Amniotic stem cell (primary cell): ENCODE results near the gene SGCD.
A peak's percentile ranks its signal among the peaks of the same experiment; 100 is the strongest.

Experiments
- DNase-seq: peaks from one replicate; lab custom pipeline; 2025; lab: John Stamatoyannopoulos, UW

The SGCD gene

DNA sequence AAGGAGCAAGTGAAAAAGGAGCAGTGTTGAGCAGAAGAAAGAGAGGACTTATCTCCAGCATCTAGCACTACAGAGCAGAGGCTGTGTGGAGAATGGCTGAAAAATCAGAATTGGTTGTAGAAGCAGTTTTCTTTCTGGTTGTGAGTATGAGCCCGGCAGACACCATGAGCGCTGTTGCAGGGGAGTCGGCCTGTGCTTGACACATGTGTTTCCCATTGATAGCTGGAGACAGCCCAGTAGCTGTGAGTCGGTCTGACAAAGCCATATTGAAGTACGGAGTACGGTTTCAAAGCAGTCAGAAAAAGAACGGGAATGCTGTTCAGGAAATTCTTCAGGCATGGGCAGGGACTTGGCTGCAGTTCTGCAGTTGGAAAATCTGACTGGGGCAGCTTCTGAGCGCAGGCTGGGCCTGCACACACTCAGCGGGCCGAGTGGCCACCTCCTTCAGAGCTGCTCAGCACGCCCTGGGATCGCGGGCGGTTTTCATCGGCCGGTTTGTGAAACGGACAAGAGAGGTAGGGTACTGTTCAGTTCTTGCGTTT, at the start of gene SGCD:
SGCD (plus strand) TSS at position 447 of the 542 bp plus-strand sequence.
- DNase-seq = peak; percentile 74

DNA sequence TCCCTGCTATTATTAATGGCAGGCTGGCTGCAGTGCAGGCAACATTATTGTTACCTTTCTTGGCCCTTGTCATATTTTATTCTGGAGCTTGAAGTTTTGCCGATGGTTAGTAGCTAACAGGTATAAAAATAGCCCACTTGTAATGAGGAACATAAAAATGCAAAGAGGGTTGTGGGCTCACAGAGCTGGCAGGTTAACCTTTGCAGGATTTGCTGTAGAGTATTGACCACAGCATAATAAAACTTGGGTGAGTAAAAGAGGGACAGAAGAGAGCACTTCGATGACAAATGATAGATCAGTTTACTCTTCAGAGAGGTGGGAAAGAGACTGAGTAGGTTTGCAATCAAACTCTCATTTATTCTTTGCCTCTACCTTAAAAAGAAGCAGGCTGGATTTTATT, 49.7 kb upstream of the SGCD start:
- no peak for DNase-seq

DNA sequence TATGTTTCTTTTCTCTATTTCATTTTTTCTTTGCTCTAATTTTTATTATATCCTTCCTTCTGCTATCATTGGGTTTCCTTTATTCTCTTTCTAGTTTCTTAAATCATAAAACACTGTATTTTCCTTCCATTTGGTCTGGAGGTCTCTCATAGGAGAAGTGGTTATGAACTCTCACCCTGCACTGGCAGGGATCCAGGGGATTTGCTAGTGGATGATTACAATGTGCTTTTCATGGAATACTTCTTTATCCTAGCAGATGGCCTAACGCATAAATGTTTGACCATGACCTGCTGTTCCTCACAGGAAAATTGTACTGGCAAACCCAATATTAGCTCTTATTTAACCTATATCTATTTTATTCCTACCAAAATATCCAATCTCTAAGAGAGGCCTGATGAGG, 31.5 kb upstream of the SGCD start:
- DNase-seq = no peak

DNA sequence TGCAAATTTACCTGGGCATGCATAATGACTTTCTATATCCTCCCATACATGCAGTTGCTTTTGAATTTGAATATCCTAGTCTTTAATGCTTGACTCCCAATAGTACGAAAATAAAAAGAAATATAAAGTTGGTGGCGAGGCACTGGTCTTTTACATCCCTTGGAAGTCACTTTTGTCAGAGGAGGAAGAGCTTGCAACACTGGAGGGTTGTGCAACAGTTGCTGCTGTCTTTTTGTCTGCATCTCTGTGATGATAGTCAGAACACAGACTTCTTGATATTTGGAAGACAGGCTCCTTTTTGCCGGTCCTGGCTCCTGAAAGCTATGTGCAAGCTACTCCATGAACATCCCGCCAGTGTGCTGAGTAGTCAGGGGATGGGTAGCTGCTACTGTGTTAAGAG, 16.8 kb upstream of the SGCD start:
- DNase-seq = no peak

DNA sequence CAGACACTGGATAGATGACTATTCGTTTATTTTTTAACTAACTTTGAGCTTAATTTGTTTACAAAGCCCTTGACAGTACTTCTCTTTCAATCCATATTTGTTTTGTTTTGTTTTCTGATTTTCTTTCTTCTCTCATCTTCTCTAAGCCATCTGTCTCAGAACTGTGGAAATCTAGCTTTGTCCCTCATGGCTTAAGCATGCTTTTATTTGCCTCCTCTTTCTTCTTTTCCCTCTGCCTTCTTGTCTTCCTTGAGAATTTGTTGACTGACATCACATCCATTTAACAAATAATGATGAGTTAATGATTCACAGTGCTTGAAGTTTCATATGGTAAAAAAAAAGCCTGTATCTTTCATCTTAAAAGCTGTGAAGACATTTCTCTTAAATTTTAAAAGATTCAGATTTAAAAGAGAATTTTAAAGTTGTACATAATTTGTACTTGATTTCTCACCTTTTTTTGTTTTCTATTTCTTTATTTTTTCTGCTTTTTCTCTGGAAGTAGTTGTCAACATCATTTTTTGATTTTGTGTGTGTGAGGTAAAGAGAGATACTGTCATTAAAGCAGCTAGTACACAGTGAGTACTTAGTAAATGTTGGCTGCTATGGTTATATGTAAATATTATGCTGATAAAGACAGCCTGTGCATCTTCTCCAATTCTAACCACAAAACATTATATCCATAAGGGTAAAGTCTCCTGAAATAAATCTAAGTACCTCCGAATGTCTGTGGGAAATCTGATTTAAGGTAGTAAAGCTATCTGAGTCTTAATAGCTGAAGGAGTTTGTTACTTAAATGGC, 13.9 kb upstream of the SGCD start:
- DNase-seq = no peak

DNA sequence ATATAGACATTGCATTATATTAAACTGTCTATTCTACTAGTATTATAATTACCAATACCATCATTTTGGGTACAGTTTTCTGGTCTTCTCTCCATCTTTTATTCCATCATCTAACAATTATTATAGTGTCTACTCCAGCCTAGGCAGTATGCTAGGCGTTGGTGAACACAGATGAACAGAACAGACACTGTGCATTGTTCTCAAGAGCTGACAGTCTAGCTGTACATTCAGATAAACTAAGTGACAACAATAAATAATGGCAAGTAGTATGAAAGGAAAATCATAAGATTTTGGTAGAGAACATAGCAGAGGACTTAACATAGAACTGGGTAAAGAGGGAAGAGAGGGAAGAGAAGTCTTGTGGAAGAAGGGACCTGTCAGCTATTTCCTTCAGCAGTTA, 12.5 kb upstream of the SGCD start:
- no peak for DNase-seq

DNA sequence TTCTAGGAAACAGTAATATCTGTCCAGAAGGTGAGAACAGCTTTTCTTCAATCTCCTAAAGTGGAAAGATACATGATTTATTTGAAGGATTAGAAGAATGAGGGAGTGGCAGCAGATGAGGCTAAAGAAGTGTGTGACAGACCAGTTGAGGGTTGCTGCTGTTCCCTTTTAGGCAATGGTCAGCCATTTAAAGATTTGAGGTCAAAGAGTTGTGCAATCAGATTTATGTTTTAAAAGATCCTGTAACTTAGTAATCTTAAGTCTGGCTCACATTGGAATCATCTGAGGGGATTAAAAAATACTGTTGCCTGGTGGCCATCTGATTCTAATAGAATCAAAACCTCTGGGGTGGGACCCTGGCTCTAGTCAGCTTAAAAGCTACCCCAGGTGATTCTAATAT, 4.3 kb upstream of the SGCD start:
- DNase-seq = no peak

DNA sequence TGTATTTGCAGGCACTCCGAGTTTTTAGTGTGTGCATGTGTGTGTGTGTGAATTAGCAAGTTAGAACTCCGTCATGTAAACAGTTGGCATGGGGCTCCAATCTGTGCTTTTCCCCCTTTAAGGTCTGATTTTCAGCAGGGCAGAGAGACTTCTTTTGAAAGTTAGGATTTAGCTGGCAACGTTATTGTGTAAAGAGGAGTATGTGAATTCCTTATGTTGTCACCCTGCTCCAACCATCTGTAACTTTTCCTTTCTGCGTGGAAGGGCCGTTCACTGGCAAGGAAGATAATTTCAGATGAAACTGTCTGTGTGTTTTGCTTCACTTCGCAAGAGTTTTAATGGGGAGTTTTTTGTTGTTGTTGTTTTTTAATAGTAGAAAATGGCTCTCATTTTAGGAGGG, 332 bp downstream of the SGCD start:
- no peak for DNase-seq

DNA sequence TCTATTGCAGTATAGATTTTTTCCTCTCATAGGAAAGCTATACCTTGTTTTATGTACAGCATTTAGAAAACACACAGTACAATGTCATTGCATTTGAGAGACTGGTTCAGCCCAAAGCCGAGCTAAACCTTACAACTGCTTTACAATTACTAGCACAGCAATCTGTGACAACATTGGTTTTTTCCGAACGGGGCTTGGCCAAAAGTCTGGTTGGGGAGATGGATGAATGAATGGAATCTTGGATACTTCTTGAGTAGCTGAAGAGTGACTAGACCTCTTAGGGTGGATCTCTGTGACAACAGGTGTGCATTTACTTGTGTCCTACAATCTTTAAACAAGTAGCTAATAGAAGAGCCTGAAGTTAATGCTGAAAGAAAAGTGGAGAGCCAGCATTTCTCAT, 1.2 kb downstream of the SGCD start:
- no peak for DNase-seq

DNA sequence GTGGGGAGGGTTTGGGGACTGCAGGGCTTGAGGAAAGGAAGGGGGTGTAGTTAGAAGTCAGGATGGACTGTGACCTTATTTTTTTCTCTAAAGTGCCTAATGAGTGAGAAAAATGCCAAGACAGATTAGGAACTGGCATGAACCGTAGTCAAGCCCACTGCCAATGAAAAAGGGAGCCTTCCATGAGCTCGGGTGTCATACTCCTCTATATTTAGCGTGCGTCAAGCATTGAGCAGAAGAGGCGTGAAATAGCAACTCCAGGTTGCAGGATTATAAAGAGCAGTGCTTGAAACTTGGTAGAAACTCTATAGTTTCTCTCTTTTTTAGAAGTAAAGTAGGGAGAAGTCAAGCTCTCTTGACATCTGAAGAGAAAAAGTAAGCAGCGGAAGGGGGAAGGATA, 1.8 kb downstream of the SGCD start:
- no peak for DNase-seq

DNA sequence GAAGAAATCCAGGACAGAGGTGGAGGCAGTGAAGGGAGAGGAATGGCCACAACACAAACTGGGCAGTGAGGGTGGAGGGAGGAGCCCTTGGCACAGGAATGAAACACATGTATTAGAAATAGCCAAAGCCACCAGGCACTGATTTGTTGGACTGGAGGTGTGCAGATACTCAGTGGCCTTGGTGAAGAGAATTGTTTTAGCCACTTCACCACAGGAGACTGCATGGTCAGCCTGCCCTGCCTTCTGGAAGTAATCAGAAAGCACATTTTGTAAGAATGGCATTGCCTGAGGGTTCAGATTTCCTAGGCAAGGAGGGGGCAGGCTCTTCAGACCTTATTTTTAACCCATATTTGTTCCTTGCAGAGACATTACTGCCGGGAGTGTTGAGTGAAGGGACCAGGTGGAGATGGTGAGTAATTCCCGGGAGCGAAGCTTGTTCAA, 2.2 kb downstream of the SGCD start:
- no peak for DNase-seq

DNA sequence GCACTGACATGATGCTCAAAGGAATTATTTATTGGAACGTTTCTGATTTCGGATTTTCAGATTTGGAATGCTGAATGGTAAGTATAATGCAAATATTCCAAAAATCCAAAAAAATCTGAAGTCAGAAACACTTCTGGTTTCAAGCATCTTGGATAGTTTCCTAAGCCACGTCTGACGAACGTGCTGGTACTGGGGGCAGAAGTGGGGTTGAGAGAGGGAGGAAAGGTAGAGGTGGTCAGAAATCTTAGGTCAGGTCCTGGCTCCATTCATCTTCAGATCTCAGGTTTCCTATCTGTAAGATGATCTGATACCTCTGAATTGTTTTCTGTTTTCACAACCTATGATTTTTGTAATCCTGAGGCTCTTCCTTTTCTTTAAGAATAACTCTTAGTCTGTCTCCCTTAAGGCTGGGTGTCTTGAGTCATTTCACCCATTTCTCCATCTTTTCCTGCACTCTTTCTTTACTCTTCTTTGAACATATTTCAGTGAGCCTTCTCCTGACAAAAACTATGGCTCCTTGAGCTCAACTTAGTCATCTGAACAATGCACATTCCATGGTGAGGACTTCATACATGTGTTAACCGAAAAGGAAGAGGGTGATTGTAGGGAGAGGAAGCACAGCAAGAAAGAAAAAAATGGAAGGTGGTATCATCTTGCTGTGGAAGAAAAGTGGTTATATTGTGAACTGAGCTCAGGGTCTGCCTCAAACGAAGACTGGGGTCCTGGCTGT, 3.3 kb downstream of the SGCD start:
- no peak for DNase-seq

DNA sequence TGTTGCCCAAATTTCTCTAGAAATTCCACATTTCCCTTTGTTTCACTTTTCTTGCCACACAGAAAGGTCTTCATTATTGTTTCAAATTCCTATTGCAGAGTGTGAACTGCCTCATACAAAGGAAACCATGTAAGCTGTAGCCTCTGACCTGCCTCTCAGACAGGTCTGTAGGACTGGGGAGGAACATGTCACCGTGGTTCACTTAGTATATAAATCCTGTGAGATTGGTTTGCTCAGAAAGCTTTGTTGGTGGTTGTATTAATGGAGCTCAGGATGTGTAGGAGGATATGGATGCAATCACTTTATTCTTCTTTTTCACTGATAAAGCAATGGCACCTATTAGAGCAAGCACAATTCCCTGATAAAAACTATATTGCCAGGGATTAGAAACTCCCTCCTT, 4.2 kb downstream of the SGCD start:
- no peak for DNase-seq

DNA sequence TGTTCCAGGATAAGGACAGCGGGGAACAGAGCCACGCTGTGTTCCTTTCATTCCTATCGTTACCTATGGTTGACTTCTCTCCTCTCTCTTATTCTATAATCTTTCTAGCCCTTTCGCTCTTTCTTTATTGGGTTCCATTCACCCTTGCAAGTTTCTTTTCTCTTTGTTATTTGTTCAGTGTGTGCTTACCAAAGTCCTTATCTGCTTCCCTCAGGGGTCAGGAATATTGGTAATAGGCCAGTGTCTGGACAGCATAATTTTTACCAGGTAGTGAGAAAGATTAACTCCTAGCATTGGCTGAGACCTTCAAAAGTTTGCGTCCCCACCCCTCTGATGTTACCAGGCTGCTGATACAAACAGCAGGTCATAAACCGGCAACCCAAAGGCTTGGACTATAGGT, 4.9 kb downstream of the SGCD start:
- DNase-seq = no peak

DNA sequence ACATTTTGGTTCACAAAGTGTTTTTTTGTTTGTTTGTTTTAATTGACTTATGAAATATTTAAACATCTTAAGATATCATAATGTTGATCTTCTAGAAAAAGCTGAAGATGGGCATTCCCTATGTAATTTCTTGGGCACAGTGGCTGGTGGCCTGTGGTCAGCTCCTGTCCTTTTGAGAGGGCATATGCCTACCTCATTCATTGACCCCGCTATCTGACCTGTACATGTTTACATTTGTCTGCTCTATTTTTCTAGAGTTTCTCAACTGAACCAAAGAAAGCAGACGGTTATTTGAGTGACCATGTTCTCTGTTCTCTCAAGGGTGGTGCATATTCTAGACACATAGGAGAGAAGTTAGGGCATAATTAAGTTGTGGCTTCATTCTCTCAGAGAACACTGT, 5.3 kb downstream of the SGCD start:
- DNase-seq = no peak

DNA sequence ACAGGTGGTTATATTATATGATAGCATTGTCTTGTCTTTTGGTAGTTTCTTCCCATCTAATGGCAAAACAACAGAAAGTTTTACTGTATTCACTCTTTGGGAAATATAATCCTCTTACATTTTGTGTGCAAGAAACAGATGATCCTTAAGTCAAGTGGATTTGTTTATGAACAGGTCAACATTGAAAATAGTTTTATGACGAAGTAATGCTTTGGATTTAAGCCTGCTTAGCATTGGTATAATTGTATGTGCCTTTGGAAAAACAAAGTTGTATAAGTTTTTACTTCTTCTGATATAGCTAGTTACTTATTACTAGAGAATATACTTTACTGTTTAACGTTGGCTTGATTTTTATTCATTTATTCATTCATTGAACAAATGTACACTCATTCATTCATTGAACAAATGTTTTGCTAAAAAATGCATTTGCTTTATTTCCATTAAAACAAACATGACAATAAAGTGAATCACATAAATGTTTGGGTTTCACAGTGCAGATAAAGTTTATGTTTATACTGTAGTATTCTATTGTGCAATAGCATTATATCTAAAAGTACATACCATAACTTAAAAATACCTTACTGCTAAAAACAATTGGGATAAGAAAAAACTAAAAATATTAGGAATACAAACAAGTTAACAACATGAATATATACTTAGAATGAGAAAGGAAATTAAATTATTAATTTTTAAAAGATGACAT, 12.3 kb downstream of the SGCD start:
- no peak for DNase-seq

DNA sequence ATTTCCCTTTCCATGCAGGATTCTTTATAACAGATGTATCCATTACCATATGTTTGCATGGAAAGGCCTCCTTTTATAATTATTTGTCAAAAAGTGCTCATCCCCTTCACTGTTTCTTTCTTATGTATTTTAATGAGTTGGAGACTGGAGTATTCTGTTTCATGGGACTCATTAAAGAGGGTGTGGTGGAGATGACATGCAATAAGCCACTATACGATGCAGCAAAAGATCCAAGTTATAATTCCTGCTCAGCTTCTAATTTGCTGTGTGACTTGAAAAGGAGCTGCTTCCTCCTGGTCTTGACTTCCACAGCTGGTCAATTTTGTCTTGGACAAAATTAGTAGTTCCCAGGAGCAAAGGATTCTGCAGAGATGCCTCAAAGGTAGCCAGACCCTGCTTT, 13.9 kb downstream of the SGCD start:
- no peak for DNase-seq

DNA sequence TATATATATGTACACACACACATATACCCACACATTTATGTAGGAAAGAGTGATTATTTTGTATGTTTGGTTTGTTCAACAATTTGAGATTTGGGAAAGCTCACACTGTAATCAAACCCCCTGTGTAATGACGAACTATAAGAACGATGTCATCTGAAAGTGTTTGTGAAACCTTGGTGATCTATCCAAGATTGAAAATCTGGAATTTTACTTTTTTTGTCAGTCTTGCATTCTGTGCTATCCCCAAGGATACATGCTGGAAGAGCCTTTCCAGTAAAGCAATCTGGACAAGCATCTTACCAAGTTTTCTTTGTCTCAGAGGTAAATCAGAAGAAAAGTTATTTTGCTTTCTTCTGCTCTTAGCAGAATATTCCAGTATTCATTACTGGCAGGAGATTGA, 23.3 kb downstream of the SGCD start:
- DNase-seq = no peak

DNA sequence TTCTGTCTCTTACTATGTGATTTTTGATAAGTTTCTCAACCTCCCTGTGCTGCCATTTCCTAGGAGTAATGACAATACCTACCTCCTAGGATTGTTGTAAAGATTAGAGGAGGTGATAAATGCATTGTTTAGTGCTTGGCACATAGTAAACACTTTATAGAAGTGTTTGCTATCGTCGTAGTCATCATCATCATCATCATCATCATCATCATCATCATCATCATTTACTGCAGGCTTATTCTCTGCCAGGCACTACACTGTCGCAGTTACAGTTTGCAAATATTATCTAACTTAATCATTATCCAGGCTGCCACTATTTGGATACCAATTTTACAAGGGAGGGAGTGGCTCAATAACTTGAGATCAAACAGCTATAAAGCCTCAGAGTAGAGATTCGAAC, 24.5 kb downstream of the SGCD start:
- DNase-seq = no peak

DNA sequence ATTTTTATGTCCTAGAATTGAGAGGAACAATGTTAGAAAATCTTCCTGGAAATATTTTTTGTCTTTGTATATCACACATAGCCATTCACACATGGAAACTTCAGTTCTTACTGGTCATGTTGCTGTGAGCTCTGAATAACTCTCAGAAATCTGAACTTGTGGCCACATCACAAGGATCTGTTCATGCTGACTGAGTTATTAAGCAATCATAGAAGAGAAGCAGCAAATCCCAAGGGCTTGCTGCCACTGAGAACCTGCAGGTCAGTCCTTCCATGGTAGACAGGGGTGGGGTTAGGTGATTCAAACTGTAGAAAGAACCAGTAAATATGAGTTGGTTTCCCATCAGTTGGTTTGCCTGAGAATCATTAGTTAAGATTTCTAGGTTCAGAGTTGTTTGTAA, 27.6 kb downstream of the SGCD start:
- no peak for DNase-seq

DNA sequence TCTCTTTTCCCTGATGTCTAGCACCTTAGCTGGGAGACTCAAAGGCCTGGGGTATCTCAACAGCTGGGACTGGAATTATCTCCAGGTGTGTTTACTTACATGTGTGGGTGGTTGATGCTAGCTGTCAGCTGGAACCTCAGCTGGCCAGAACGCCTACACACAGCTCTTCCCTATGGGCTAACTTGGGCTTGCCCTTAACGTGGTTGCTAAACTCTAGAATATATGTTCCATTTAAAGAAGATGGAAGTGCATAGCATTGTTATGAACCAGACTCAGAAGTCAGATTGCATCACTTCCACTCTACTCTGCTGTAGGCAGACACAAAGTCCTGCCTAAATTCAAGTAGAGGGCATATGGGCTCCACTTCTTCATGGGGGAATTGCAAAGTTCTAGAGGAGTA, 29.3 kb downstream of the SGCD start:
- DNase-seq = no peak

DNA sequence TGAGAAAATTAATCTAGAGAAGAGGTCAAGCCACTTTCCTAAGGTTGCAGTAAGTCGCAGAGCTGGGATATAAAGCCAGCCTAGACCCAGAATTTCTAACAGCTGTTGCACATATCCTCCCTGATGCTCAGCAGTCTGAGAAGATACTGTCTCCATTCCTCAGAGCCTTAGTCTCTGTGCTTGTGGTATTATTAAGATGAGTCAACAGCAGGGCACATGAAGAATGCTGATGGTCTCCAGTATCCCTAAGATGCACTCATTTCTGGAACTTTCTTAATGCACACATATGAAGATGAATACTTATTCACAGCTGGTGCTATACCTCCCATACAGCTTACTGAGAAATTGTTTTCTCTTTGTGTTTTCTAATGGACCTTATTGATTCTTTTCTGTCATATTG, 32.5 kb downstream of the SGCD start:
- peak; percentile 72 for DNase-seq
